ENCODE data around the gene INPP5A. TPM values are rescaled to one million over a fixed set of nuclear protein-coding genes. Genes with fewer than 3 reads are reported as not detected.

The INPP5A gene
- total RNA-seq, 1 donor from 2014 or later = 36.4 TPM

- TF ChIP-seq CTCF (IDR thresholded peaks at IDR 0.05) = no peak
- Mint-ChIP-seq H3K36me3 (ENCODE audit: unreplicated experiment) (peaks cover 13% of the 10 kb centered on the region), H3K4me3 (ENCODE audit: unreplicated experiment) (no peak overlapping the region), H3K27ac (ENCODE audit: unreplicated experiment) (no peak overlapping the region), H3K9me3 (ENCODE audit: unreplicated experiment) (peaks cover 7% of the 10 kb centered on the region), H3K4me1 (ENCODE audit: unreplicated experiment) (peaks cover 39% of the 10 kb centered on the region), H3K27me3 (ENCODE audit: unreplicated experiment) (no peaks in the 10 kb centered on the region)
- no peak for DNase-seq (ENCODE audit: extremely low spot score, unreplicated experiment)
These were observed 62.1 kb downstream of the INPP5A start for GRCh38 chr10:132599732-132600131.

- Mint-ChIP-seq H3K4me3 (ENCODE audit: unreplicated experiment) (no peak overlapping the region), H3K27ac (ENCODE audit: unreplicated experiment) (no peak overlapping the region), H3K4me1 (ENCODE audit: unreplicated experiment) (peaks cover 33% of the 10 kb centered on the region), H3K9me3 (ENCODE audit: unreplicated experiment) (peaks cover 7% of the 10 kb centered on the region), H3K27me3 (ENCODE audit: unreplicated experiment) (no peaks in the 10 kb centered on the region), H3K36me3 (ENCODE audit: unreplicated experiment) (peaks cover 13% of the 10 kb centered on the region)
- no peak for DNase-seq (ENCODE audit: extremely low spot score, unreplicated experiment)
- no peak for TF ChIP-seq CTCF (IDR thresholded peaks at IDR 0.05)
These were observed 62.8 kb downstream of the INPP5A start for GRCh38 chr10:132600416-132600815.

- Mint-ChIP-seq H3K4me1 (ENCODE audit: unreplicated experiment) (peaks cover 26% of the 10 kb centered on the region), H3K36me3 (ENCODE audit: unreplicated experiment) (peaks cover 13% of the 10 kb centered on the region), H3K4me3 (ENCODE audit: unreplicated experiment) (no peak overlapping the region), H3K27me3 (ENCODE audit: unreplicated experiment) (no peaks in the 10 kb centered on the region), H3K27ac (ENCODE audit: unreplicated experiment) (no peak overlapping the region), H3K9me3 (ENCODE audit: unreplicated experiment) (peaks cover 7% of the 10 kb centered on the region)
- no peak for TF ChIP-seq CTCF (IDR thresholded peaks at IDR 0.05)
- DNase-seq (ENCODE audit: extremely low spot score, unreplicated experiment) = no peak
These were observed 64.0 kb downstream of the INPP5A start for GRCh38 chr10:132601567-132601966.

- Mint-ChIP-seq H3K27me3 (ENCODE audit: unreplicated experiment) (no peaks in the 10 kb centered on the region), H3K27ac (ENCODE audit: unreplicated experiment) (no peak overlapping the region), H3K4me3 (ENCODE audit: unreplicated experiment) (no peak overlapping the region), H3K9me3 (ENCODE audit: unreplicated experiment) (peaks cover 7% of the 10 kb centered on the region), H3K4me1 (ENCODE audit: unreplicated experiment) (peaks cover 24% of the 10 kb centered on the region), H3K36me3 (ENCODE audit: unreplicated experiment) (peaks cover 13% of the 10 kb centered on the region)
- TF ChIP-seq CTCF (IDR thresholded peaks at IDR 0.05) = no peak
- no peak for DNase-seq (ENCODE audit: extremely low spot score, unreplicated experiment)
These were observed 65.0 kb downstream of the INPP5A start for GRCh38 chr10:132602614-132603013.

GRCh38 chr10:132603851-132604533, 66.4 kb downstream of the INPP5A start:
- H3K27ac Mint-ChIP-seq (ENCODE audit: unreplicated experiment) = no peak overlapping the region
- peaks cover 7% of the 10 kb centered on the region for H3K9me3 Mint-ChIP-seq (ENCODE audit: unreplicated experiment)
- H3K4me1 Mint-ChIP-seq (ENCODE audit: unreplicated experiment) = peaks cover 17% of the 10 kb centered on the region
- peaks cover 13% of the 10 kb centered on the region for H3K36me3 Mint-ChIP-seq (ENCODE audit: unreplicated experiment)
- H3K4me3 Mint-ChIP-seq (ENCODE audit: unreplicated experiment) = no peak overlapping the region
- H3K27me3 Mint-ChIP-seq (ENCODE audit: unreplicated experiment) = no peaks in the 10 kb centered on the region
- DNase-seq (ENCODE audit: extremely low spot score, unreplicated experiment) = no peak
- TF ChIP-seq CTCF (IDR thresholded peaks at IDR 0.05) = no peak

All from osteocyte (in vitro differentiated cells).